ENCODE data around the gene CCDC90B.

The CCDC90B gene

GRCh38 chr11:83294208-83294607 is 8.0 kb upstream of the CCDC90B start:
- no peak for ATAC-seq
- no peak for TF ChIP-seq ISL1 (CRISPR knock-in tag; IDR thresholded peaks at IDR 0.05)

GRCh38 chr11:83293457-83293774 is 7.2 kb upstream of the CCDC90B start:
- TF ChIP-seq PPARA (CRISPR knock-in tag; IDR thresholded peaks at IDR 0.05; ENCODE audit: borderline replicate concordance) = no peak
- no peak for TF ChIP-seq ZNF8 (CRISPR knock-in tag; IDR thresholded peaks at IDR 0.05)
- TF ChIP-seq ISL1 (CRISPR knock-in tag; IDR thresholded peaks at IDR 0.05) = no peak
- TF ChIP-seq CSRNP3 (CRISPR knock-in tag; IDR thresholded peaks at IDR 0.05) = no peak
- TF ChIP-seq CSDC2 (CRISPR knock-in tag; IDR thresholded peaks at IDR 0.05) = no peak
- no peak for TF ChIP-seq TOX (CRISPR knock-in tag; IDR thresholded peaks at IDR 0.05; ENCODE audit: borderline replicate concordance)
- TF ChIP-seq ZFP3 (CRISPR knock-in tag; IDR thresholded peaks at IDR 0.05) = no peak
- no peak for TF ChIP-seq OSR1 (CRISPR knock-in tag; IDR thresholded peaks at IDR 0.05)
- TF ChIP-seq GLIS3 (CRISPR knock-in tag; IDR thresholded peaks at IDR 0.05) = no peak
- ATAC-seq = no peak

GRCh38 chr11:83292709-83293456 is 6.7 kb upstream of the CCDC90B start:
- no peak for TF ChIP-seq POU6F1 (CRISPR knock-in tag; IDR thresholded peaks at IDR 0.05; ENCODE audit: borderline replicate concordance, low read depth)
- no peak for TF ChIP-seq ZFP3 (CRISPR knock-in tag; IDR thresholded peaks at IDR 0.05)
- no peak for TF ChIP-seq TOX (CRISPR knock-in tag; IDR thresholded peaks at IDR 0.05; ENCODE audit: borderline replicate concordance)
- TF ChIP-seq BACH2 (CRISPR knock-in tag; IDR thresholded peaks at IDR 0.05; ENCODE audit: borderline replicate concordance) = no peak
- TF ChIP-seq SNAI2 (CRISPR knock-in tag; IDR thresholded peaks at IDR 0.05) = no peak
- TF ChIP-seq GLIS3 (CRISPR knock-in tag; IDR thresholded peaks at IDR 0.05) = no peak
- TF ChIP-seq ZNF70 (CRISPR knock-in tag; IDR thresholded peaks at IDR 0.05) = no peak
- no peak for TF ChIP-seq OSR1 (CRISPR knock-in tag; IDR thresholded peaks at IDR 0.05)
- TF ChIP-seq ZC3H10 (CRISPR knock-in tag; IDR thresholded peaks at IDR 0.05) = no peak
- peak; percentile 98 for ATAC-seq

GRCh38 chr11:83287631-83288030 is 1.5 kb upstream of the CCDC90B start:
- TF ChIP-seq CSDC2 (CRISPR knock-in tag; IDR thresholded peaks at IDR 0.05) = no peak

GRCh38 chr11:83285151-83285770 is 906 bp downstream of the CCDC90B start:
- ATAC-seq = peak; percentile 69
- TF ChIP-seq ZFP3 (CRISPR knock-in tag; IDR thresholded peaks at IDR 0.05) (no peak), PPARA (CRISPR knock-in tag; IDR thresholded peaks at IDR 0.05; ENCODE audit: borderline replicate concordance) (no peak), CREB5 (CRISPR knock-in tag; IDR thresholded peaks at IDR 0.05; ENCODE audit: low read depth) (no peak), CSDC2 (CRISPR knock-in tag; IDR thresholded peaks at IDR 0.05) (no peak), TOX (CRISPR knock-in tag; IDR thresholded peaks at IDR 0.05; ENCODE audit: borderline replicate concordance) (no peak), GLIS3 (CRISPR knock-in tag; IDR thresholded peaks at IDR 0.05) (no peak), PATZ1 (CRISPR knock-in tag; IDR thresholded peaks at IDR 0.05; ENCODE audit: borderline replicate concordance) (no peak), ARNTL (CRISPR knock-in tag; IDR thresholded peaks at IDR 0.05; ENCODE audit: borderline replicate concordance, low read depth) (no peak), RARB (CRISPR knock-in tag; IDR thresholded peaks at IDR 0.05) (no peak), ZNF8 (CRISPR knock-in tag; IDR thresholded peaks at IDR 0.05) (no peak), CSRNP3 (CRISPR knock-in tag; IDR thresholded peaks at IDR 0.05) (no peak), POU6F1 (CRISPR knock-in tag; IDR thresholded peaks at IDR 0.05; ENCODE audit: borderline replicate concordance, low read depth) (no peak), BACH2 (CRISPR knock-in tag; IDR thresholded peaks at IDR 0.05; ENCODE audit: borderline replicate concordance) (no peak), ZFP30 (CRISPR knock-in tag; IDR thresholded peaks at IDR 0.05) (no peak)

More at GRCh38 chr11:83287631-83288030, 1.5 kb upstream of the CCDC90B start:
- no peak for ATAC-seq
